C4-2B (cell line): ENCODE results near the gene DNM3.

Experiments used
- CTCF ChIP-seq: fragments of 450-650 bp; conservative IDR thresholded peaks from 2 replicates; pipeline ENCODE4 v1.5.1; 2017; ENCODE audit warnings: mild to moderate bottlenecking
- ZFX ChIP-seq: fragments of 450-650 bp; IDR thresholded peaks from 2 replicates; pipeline ENCODE4 v1.6.1; 2017

DNA sequence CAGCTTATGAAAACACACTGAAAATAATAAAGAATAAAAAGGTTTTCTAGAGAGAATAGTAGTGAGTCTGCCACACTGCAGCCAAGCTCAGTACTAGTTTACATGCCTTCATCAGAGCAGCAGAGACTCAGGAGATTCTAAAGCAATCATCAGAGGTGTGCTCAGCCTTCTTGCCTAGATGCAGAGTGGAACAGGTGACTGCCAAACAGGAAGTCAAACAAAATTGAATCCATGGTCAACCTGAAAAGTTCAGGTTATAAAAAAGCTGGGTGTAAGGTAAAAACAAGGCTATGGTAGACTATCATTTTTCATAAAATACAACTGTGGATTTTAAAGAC lies 413.9 kb downstream of the DNM3 start:
- TF ChIP-seq CTCF (no peak), ZFX (no peak)
